HG03457 (cell line): Measurements from ENCODE around the gene MACF1.

ENCODE experiments used
- ATAC-seq: cut with Tn5 transposase; IDR thresholded peaks from one replicate; pipeline ENCODE4 v1.9.1; 2021; ENCODE audit warnings: moderate number of reproducible peaks; ENCODE audit not compliant: unreplicated experiment

MACF1 gene

DNA sequence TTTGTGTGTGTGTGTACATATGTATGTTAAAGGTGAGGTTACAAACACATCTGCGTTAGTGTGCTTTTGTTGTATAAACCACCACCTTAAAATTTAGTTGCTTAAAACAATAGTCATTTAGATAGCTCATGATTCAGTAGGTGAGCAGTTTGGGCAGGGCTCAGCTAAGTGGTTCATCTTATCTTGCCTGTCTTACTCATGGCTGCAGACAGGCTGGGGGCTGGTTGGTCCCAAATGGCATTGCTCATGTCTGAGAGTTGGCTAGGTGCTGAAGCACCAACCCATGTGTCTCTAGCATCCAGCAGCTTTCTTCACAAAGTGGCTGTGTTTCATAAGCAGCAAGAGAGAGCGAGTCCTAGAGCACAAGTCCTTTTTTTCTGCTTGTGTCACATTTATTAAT is 91.4 kb downstream of the MACF1 start:
- no peak for ATAC-seq

DNA sequence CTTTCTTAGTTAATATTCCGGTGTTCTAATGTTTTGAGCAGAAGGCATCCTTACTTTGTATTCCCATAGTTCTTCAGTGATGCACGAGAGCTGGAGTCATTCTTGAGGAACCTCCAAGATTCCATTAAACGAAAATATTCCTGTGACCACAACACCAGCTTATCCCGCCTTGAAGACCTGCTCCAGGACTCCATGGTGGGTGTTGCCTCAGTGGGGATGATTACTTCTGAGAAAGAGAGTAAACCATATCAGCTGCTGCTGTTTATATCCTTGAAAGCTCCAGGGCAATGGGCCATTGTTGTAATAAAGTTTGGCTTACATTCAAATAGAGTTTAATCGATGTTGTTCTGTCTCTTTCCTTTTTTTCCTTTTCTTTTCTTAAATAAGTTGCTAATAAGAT is 93.1 kb downstream of the MACF1 start:
- no peak for ATAC-seq

DNA sequence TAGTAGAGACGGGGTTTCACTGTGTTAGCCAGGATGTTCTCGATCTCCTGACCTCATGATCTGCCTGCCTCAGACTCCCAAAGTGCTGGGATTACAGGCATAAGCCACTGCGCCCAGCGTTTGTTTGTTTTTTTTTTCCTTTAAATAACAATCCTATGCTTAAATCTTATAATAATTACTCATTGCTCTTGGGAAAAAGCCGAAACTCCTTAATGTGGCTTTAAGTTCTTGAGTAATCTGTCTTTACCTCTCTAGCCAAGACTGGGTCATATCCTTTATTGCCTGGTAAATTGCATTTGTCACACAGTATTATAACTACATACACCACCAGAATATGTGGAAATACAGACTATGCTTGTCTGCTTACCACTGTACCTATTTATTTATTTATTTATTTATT is 97.1 kb downstream of the MACF1 start:
- ATAC-seq: no peak

DNA sequence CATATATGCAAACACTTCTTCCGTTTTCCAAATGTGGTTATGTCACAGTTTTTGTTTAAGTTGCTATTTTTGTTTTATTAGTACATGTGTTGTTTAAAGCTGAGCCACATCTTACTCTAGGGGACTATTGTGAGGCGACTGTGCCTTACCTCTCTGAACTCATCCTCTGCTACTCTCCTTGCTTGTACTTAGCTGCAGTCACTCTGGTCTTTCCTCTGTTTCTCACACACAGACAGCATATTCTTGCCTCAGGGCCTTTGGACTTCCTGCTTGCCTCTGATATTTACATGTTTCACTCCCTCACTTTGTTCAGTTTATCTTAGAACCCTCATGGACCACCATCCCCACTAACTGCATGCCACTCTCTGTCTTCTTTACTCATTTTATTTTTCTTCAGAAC is 101.1 kb downstream of the MACF1 start:
- ATAC-seq: no peak

DNA sequence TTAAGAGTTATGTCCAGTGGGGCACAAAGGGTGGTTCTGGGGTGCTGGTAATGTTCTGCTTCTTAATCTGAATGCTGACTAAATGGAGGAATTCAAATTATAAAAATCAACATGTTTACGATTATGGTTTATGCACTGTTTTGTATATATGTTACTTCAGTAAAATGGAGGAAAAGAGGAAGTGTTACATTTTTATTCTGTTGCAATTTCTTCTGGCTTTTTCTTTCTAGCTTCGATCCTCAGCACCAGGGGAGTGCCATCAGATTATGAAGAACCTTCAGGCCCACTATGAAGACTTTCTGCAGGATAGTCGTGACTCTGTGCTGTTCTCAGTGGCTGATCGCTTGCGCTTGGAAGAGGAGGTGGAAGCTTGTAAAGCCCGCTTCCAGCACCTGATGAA is 105.5 kb downstream of the MACF1 start:
- ATAC-seq: no peak

DNA sequence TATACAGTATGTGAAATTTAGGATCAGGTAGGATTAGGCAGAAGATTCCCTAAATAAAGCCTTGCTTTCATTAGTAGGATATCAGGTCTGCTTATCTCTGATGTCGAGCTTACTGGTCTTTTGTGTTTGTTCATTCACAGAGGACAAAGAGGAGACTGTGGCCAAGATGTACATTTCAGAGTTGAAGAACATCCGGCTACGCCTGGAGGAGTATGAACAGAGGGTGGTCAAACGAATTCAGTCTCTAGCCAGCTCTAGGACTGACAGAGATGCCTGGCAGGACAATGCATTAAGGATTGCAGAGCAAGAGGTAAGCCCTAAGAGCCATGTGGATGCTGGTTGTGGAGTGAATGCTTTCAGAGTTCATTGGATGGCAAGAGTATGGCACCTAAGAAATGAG is 106.2 kb downstream of the MACF1 start:
- ATAC-seq: no peak

DNA sequence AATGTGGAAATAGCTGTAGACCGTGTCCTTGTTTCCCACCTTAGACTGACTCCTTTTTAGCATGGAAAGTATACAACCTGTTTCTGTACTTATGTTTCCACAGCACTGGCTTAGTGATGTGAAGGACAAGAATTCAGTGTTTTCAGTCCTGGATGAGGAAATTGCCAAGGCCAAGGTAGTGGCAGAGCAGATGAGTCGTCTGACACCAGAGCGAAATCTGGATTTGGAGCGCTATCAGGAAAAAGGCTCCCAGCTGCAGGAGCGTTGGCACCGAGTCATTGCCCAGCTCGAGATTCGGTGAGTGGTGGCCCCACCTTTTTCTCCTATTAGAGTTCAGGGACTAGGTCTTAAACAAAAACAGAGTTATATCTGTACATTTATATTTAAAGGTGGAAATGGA is 112.6 kb downstream of the MACF1 start:
- no peak for ATAC-seq

DNA sequence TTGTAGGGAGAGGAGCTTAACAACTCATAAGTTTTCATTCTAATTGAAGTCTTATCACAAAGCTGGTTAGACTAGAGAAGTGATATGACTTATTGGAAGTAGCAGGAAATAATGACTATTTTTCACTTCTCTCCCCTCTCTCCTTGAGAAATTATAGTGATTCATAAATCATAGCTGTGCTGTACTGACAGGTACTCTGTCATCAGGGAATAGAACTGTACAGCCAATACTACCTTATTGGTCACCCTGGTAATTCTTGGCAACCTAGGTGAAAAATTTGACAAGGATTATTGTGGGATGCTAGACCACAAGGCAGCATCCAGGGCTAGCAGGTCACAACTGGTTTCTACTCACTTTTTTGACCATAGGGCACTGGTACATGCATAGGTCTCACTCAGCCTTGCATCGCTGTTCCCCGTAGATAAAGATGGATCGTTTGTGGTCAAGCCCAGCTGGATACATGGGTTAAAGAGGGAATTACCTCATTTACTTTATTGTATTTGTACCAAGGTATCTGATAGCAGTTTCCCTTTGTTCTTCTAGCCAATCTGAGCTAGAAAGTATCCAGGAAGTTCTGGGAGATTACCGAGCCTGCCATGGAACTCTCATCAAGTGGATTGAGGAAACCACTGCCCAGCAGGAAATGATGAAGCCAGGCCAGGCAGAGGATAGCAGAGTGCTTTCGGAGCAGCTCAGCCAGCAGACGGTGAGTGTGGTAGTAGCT is 113.6 kb downstream of the MACF1 start:
- ATAC-seq: no peak

DNA sequence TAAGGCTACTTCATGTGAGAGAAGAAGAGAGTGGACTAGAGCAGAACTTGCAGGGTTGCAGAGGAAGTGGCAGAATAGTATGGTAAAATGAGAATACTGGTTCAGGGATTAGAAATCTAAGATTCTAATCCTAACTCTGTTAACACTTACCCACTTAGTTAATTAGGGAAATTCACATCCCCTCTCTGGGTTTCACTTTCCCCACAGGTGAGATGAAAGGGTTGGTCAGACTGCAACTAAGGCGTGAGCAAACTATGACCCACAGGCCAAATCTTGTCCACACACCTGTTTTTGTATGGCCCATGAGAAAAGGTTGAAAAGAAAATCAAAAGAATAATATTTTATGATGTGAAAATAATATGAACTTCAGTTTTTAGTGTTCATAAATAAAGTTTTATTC is 117.5 kb downstream of the MACF1 start:
- ATAC-seq: no peak

DNA sequence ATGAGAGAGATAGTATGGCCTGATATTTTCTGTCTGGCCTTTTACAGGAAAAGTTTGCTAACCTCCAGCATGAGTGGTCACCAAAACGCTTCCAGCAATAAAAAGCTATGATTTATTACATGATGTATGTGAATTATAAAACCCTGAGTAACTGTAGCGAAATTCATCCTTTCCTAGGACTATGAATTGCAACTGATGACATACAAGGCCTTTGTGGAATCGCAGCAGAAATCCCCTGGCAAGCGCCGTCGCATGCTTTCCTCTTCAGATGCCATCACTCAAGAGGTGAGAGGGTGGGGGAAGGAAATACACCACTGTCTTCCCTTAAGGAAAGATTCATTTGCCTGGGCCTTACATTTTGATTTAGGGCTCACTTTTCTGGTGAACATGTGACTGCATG is 117.9 kb downstream of the MACF1 start:
- no peak for ATAC-seq

DNA sequence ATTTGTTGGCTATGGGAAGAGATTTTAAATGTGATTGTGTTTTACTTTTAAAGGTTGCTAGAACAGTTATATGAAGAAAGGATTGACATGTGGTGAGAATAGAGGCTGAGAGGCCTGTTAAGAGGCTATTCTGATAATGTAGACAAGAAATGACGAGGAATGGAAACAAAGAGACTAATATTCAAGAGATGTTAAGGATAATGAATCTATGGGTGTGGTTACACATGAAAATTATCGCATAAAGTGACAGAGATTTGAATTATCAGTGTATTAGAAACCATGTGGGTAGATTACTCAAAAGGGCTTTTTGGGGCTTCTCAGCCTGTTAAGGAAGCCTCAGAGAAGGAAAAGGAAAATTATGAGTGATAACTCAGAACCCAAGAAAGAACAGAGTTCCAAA is 120.4 kb downstream of the MACF1 start:
- ATAC-seq: no peak

DNA sequence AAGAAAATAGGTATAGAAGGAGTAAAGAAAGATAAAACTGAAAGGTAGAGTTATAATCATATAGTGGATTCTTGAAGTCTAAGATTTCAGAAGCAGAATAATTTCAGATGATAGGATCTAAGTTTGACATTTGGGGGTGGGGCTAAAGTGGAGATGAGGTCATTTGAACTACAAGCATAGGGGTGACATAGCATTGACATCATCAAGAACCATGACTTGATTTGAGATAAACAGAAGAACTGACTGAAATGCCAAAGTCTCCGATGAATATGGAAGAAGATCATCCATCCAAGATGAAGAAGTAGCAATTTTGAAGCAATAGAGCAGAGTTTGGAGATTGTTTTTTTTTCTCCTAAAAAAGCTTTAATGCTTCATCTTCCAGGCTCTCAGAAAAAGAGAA is 122.3 kb downstream of the MACF1 start:
- ATAC-seq: no peak

DNA sequence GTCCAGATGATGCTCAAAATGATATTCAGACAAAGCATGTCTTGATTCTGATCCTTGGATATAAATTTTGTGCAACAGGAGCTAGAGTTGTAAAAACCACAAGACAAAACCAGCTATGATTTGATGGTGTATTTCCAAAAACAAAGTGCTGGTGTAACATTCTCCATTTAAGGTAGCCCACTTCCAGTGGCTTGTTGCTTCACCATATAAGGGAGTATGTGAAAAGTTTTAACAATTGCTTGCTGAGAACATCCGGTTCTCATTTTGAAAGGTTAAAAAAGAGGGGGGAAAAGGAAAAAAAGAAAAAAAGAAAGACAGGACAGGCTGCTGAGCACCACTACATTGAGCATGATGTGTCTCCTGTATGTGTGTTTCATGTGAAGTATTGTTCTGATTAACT is 123.6 kb downstream of the MACF1 start:
- ATAC-seq: no peak

DNA sequence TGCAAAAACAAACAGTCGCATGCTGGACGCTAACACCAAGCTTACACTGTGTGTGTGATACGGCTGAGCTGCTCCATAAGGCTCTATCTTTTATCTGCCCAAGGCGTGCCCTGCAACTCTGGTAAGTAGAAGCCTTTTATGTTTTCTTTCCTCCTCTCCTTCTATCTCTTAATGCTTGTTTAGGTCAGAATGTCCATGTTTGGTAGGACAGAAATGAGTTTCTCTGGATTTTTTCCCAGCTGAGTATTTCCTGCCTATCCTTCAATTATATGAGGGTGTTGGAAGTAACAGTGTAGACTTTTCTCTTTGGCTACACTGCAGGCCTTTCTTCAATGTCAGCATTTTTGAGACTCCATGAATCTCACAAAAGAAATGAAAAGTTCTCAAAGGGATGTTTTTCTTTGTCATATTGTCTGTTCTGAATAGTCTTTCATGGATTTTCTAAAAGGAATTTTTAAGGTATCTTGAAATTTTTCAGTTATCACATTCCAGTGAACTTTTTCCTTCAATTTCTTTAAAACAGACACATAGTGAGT is 124.2 kb downstream of the MACF1 start:
- ATAC-seq: no peak

DNA sequence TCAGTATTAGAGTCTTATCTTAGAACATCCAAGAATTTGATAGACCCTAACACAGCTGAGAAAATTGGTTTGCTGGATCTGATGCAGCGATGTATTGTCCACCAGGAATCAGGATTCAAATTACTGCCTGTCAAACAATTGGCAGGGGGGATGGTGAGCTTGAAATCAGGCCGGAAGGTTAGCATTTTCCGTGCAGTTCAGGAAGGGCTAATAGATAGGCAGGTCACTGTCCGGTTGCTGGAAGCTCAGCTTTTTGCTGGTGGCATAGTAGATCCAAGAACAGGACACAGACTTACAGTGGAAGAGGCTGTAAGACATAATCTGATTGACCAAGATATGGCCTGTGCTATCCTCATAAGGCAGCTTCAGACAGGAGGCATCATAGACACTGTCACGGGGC is 127.2 kb downstream of the MACF1 start:
- ATAC-seq: no peak

DNA sequence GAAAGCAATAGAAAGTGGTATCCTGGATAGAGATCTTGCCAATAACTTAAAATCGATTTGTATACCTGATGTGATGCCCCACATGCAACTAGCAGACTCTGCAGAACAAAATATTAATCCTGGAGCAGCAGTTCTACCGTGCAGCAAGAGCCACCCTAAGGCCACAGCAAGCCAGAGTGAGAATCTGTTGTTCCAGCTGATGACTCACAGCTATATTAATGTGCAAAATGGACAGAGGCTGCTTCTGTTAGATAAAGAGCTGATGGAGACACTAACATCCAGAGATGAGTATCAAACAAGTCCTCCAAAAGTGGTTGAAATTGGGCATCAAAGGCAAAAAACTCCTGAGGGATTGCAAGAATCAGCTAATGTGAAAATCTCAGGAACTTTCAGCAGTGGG is 127.8 kb downstream of the MACF1 start:
- ATAC-seq: no peak

DNA sequence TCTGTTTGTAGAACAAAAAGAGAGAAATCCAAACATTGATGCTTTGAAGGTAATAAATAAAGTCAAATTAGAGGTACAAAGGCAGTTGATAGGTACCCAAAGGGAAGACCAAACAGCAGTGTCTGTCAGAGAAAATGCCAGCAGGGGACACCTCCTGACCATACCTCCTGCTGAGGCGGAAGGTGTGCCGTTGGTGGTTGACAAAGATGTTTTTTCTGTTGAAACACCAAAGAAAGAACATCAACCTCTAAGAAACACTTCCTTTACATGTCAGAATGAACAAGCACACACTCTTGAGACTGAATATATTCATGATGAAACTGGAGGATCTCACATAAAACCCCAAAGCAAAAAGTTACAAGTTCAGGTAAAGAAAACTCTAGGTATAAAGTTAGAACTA is 128.3 kb downstream of the MACF1 start:
- ATAC-seq: no peak

DNA sequence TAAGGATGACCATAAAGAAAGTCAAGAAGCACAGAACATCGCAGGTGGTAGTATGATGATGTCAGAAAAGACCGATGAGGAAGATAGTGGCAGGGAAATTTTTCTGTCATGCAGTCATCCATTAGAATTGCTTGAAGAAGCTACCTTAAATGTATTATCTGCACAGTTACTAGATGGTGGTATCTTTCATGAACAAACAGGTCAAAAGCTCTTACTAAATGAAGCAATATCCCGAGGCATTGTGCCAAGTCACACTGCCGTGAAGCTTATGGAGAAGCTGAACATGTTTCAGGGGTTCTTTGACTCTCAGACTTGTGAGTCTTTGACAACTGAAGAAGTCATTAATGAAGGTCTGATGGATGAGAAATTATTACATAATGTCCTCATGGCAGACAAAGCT is 128.8 kb downstream of the MACF1 start:
- ATAC-seq: no peak

DNA sequence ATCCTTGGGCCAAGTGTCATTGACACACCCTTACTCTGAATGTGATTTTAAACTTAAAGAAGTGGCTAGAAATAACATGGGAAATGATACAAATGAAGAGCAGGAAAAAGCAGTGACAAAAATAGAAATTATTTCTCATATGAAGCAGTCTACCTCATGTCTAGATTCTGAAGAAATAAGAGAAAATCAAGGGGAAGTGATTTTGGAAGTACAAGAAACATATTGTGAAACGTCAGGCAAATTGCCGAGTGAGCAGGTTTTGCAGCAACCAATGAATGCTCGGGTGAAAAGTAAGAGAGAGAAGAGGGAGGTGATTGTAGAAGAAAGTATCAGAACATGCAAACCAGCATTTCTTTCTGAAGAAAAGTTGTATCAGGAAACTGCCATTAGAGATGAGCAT is 130.7 kb downstream of the MACF1 start:
- no peak for ATAC-seq

DNA sequence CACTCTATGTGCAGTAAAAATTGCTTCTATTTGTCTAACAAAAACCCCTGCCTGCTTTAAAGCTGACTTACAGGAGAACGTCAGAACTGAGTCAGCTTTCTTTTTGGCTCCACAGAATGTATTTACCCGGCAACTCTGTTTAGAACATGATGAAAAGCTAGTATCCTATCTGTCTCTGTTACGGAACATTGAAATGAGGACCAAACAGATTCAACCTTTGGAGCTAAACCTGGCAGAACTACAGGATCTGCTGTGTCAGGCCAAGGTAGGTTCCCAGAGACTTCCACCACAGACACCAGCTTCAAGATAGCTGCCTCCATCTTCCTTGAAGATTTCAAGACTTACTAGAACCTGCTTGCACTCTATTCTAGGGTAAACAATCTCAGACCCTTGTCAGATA is 132.6 kb downstream of the MACF1 start:
- no peak for ATAC-seq

DNA sequence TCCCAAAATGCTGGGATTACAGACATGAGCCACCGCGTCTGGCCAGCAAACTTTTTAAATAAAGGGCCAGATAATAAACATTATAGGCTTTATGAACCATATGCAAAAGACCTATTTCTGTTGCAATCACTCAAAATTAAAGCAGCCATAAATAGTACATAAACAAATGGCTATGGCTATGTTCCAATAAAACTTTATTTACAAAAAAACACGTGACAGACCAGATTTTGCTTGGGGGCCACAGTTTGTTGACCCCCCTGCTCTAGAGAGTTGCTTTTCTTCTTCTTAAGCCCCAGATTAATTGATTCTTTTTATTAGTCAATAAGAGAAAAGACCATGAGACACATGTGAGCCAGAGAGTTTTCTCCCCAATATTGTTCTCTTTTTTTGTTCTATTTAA is 138.3 kb downstream of the MACF1 start:
- ATAC-seq: no peak

DNA sequence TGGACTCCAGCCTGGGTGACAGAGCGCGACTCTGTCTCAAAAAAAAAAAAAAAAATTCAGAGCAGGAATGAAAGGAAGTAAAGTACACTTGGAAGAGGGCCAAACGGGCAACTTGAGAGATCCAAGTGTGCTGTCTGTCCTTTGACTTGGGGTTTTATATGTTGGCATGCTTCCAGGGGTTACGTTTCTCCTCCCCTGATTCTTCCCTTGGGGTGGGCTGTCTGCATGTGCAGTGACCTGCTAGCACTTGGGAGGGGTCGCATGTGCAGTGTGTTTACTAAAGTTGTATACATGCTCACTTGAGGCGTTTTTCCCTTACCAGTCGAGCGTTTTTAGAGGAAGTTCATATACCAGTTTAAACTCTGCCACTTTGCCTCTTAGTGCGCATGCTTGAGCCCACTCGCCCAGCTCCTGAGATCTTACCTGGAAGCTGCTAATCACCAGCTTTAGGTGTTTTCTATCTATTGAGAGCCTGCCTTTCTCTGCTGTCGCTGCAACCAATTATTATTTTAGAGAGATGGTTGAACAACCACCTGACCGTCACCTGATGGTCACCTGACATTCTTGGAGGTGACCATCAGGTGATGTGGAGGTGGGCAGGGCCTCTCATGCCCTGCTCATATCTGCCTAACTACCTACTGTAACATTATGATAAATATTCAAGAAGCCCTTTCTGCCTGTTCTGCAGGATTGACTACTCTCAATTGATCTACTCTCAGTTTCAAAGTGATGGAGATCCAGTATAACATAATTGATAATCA is 140.1 kb downstream of the MACF1 start:
- no peak for ATAC-seq

DNA sequence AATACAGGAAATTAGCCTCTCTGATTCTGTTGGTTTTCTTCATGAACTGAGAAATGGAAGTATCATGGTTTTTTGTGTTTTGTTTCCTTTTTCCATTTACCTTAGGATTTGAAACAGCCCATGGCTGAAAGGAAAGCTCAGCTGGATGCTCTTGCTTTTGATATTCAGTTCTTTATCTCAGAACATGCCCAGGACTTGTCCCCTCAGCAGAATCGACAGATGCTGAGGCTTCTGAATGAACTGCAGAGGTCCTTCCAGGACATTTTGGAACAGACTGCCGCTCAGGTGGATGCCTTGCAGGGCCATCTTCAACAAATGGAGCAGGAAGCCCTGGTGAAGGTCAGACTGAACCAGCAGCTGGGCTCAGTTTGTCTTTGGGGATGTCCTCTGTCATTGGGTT is 142.4 kb downstream of the MACF1 start:
- ATAC-seq: no peak
